PC-3 (cell line): ENCODE measurements around the gene OVOL3.

Experiments used
- EZH2 ChIP-seq: fragments of 300-600 bp; sonication (generic); IDR thresholded peaks from one replicate; pipeline ENCODE4 v1.6.1; 2017; ENCODE audit warnings: antibody characterized with exemption, mild to moderate bottlenecking, low read length; ENCODE audit not compliant: unreplicated experiment
- TF ChIP-seq, protein P1 (sequence below): fragments of 300-600 bp; sonication (generic); conservative IDR thresholded peaks from 2 replicates; pipeline ENCODE4 v1.5.1; 2017; ENCODE audit warnings: antibody characterized with exemption, low read depth, mild to moderate bottlenecking, low read length

DNA sequence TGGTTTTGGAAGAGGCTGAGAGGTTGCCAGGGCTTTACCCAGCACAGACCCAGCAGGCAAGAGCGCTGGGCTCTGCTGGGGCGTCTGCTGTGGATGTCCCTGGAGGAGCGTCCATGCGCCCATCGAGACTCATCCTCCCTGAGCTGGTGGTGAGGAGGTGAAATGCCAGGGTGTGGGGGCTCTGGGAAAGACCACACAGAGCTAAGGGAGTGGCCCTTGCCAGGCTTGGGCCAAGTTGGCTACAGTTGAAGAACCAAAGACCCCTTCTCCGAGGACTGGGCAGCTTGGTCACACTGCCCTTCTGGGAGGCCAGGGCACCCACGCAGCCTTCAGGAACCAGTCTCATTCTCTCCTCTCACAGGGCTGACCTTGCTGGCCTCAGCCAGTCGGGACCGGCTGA, 24.6 kb upstream of the OVOL3 start:
- TF ChIP-seq, protein P1, sequence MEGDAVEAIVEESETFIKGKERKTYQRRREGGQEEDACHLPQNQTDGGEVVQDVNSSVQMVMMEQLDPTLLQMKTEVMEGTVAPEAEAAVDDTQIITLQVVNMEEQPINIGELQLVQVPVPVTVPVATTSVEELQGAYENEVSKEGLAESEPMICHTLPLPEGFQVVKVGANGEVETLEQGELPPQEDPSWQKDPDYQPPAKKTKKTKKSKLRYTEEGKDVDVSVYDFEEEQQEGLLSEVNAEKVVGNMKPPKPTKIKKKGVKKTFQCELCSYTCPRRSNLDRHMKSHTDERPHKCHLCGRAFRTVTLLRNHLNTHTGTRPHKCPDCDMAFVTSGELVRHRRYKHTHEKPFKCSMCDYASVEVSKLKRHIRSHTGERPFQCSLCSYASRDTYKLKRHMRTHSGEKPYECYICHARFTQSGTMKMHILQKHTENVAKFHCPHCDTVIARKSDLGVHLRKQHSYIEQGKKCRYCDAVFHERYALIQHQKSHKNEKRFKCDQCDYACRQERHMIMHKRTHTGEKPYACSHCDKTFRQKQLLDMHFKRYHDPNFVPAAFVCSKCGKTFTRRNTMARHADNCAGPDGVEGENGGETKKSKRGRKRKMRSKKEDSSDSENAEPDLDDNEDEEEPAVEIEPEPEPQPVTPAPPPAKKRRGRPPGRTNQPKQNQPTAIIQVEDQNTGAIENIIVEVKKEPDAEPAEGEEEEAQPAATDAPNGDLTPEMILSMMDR, result no peak
- no peak for TF ChIP-seq EZH2
